HS-27A (cell line): ENCODE measurements around the gene DNAH6.
A peak's percentile ranks its signal among the peaks of the same experiment; 100 is the strongest.

Source experiments
- DNase-seq: peaks from one replicate; pipeline ENCODE4 v3.0.0-alpha.2; 2012; ENCODE audit warnings: low read depth, missing footprints

Gene DNAH6

GRCh38 chr2:84697895-84698294 is 181.6 kb downstream of the DNAH6 start:
- no peak for DNase-seq

DNA sequence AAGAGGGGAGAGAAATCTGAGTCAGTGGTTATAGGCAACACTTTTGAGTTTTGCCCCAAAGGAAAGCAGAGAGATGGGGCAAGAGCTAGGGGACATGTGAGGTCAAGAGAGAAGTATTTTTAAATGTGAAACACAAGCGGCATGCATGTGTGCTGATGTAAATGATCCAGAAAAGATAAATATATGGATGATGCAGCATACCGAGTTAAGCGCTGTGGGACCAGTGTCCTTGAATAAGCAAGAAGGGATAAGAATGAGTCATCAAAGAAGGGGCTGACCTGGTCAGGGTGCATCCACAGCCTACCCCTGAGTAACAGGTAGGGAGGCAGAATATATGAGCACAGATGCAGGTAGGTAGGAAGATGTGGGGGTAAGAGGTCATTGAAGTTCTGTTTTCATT is 183.7 kb downstream of the DNAH6 start:
- no peak for DNase-seq

GRCh38 chr2:84701880-84702279 is 185.6 kb downstream of the DNAH6 start:
- DNase-seq: peak; percentile 86

GRCh38 chr2:84702941-84703340 is 186.6 kb downstream of the DNAH6 start:
- no peak for DNase-seq

- DNase-seq: no peak
Observed at GRCh38 chr2:84703831-84704230, 187.5 kb downstream of the DNAH6 start.

DNA sequence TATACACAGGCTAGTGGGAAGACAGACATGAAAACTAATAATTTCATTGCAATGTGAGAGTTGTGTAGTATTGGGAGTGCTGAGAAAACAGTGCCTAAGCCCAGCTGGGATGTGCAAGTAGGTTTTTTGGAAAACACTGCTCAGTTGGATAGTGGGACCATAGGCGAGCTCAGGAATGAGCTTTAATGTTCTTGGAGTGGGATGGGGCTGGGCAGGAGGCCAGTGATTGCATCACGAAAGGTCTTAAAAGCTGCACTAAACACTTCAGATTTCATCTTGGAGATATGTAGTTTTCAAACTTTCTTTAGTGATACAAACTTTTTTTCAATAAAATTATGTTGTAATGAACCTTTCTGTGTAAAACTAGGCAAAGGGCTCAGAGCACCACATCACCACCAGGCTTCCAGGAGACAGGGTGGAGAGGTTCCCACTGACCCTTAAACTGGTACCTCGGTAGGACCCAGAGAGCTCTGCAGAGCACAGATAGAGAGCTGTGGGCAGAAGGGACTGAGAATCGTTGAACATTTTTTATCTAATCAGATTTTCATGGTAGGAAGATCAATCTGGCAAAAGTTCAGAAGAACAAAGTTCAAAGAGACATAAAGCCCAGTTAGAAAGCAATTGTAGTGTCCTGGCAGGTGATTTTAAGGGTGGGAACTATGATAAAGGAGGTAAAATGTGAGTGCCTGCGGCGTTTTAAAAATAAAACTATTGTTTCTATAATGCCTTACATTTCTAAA is 188.4 kb downstream of the DNAH6 start:
- DNase-seq: no peak

- DNase-seq: no peak
Observed at GRCh38 chr2:84705858-84706257, 189.6 kb downstream of the DNAH6 start.

GRCh38 chr2:84708442-84708841 is 192.1 kb downstream of the DNAH6 start:
- no peak for DNase-seq

DNA sequence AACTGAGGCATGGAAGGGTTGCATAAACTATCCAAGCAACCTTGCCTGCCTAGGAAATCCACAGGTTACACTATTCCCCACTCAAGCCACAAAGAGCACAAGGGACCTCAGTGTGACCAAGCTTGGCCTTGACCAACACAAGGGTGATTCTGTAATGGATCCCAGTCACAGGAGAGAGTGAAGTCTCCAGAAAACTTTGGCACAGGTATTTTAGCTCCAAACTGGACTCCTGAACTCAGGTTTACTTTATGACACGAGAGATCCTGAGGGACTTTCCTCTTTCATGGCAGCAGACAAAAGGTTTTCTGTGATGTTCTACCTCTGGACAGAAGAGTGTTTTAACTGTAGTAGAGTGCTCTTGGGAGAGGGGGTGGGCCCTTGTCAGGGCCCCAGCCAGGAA is 195.4 kb downstream of the DNAH6 start:
- no peak for DNase-seq

DNA sequence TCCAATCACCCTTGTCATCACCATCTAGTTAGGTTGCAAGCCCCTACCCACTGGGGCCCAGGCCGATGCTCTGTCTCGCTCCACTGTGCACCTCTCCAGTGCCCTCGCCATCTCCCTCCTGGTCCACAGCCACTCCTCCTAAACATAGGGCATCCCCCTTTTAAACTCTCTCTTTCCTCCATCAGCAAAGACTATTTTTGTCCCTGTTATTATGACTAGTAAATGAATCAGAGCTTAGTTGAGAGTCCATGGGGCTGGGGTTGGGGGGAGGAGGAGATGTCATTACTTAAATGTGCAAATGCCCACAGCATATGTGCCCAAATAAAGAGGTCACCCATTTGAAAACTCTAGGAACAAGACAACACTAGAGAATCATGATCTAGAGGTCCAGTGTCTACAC is 197.1 kb downstream of the DNAH6 start:
- DNase-seq: no peak

DNA sequence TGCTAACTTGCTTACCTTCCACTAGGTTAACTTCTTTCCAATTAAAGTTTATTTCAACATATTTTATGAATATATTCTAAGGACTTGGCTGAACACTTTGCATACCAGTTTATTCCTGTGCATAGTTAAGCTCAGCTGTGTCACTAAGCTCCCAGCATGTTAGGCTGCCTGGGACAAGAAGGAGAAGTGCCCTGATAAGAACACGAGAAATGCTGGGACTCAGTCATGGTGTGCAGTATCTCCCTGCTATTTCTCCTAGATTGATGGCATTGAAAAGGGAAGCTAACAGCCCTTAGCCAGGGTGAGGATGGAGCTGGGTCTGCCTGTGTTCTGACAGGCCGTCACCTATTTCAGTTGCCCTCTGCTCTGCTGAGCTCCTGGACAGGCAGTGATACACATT is 200.3 kb downstream of the DNAH6 start:
- no peak for DNase-seq

DNA sequence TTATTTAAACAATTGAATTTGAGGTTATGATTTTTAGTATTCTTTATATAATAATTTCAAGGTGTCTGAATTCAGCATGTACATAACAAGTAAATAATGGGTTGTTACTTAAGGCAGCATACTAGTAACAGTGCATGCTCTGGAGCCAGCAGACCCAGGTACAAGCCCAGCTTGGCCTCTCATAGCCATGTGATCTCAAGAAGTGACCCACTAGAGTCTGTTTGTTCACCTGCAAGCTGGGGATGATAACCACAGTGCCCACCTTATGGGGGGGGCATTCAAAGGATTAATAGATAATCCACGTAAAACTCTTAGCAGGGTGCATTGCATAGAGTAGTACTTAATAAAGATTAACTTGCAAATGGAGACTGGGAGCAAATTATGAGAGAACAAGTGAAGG is 201.0 kb downstream of the DNAH6 start:
- no peak for DNase-seq

DNA sequence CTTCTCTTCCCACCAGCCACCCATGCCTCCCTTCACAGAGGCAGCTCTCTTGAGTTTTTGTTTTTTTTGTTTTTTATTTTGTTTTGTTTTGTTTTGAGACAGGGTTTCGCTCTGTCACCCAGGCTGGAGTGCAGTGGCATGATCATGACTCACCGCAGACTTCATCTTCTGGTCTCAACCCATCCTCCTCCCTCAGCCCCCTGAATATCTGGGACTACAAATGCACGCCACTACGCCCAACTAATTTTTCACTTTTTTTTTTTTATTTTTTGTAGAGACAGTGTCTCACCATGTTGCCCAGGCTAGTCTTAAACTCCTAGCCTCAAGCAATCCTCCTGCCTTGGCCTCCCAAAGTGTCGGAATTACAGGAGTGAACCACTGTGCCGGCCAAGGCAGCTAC is 203.1 kb downstream of the DNAH6 start:
- no peak for DNase-seq

DNA sequence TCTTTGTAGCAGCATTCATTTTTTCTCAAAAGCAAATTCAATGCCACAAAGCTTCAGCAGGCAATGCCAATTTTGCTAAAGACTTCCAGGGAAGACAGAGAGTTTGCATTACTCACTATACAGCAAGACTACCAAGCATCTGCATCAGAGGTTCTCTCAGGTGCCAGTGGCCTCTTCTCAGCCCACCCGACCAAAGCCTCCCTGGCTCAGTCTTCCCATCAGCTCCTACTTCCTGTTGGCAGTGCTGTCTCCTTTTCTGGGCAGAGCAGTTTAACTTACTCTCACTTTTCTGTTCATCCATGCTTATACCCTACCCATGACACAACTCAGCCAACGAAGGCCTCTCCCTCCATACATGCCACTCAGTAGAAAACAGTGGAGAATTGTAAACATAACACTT is 207.5 kb downstream of the DNAH6 start:
- no peak for DNase-seq

DNA sequence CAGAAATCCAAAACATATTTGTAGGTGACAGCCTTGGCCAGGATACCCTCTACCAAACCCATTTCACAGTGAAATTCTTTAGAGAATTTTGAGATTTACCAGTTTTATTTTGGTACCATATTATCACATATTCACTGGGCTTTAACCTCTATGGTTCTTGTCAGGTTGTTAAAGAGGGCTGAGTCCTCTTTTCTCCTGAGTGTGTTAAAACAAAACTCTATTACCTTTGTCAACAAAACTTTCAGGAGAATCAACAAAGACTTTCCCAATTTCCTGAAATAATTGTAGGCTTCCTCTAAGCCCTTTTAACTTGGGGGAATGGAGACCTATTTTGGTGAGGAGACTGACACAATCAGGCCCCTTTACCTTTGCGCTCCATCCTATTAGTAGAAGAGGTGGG is 209.4 kb downstream of the DNAH6 start:
- DNase-seq: no peak

GRCh38 chr2:84727315-84727714 is 211.0 kb downstream of the DNAH6 start:
- no peak for DNase-seq

GRCh38 chr2:84729224-84729623 is 212.9 kb downstream of the DNAH6 start:
- DNase-seq: no peak

DNA sequence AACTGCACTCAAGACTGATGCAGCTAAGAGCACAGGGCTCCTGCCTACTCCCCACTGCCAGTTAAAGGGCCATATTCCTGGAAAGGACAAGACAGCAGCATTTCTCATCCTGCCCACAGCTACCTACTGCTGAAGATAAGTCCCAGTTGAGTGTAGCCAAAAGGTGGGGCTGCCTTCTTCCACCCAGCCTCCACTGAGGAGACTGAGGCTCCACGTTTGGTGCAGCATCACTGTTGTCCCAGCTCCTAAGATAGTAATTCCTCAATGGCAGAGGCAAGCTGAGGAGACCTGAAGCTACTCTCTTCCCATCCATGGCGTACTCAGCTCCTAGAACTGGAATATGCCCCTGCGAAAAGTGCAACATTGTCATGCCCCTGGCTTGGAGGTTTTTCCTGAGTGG is 214.9 kb downstream of the DNAH6 start:
- no peak for DNase-seq

GRCh38 chr2:84732897-84733778 is 216.8 kb downstream of the DNAH6 start:
- DNase-seq: no peak

DNA sequence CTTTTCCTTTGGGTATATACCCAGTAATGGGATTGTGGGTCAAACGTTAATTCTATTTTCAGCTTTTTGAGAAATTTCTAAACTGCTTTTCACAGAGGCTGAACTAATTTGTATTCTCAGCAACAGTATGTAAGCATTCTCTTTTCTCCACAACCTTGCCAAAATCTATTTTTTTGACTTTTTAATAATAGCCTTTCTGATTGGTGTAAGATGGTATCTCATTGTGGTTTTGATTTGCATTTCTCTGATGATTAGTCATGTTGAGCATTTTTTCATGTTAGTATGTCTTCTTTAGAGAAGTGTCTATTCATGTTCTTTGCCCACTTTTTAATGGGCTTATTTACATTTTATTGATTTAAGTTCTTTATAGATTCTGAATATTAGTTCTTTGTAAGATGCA is 219.1 kb downstream of the DNAH6 start:
- DNase-seq: no peak

- DNase-seq: peak; percentile 46
Observed at GRCh38 chr2:84741182-84741822, 225.0 kb downstream of the DNAH6 start.

- no peak for DNase-seq
Observed at GRCh38 chr2:84748341-84748740, 232.0 kb downstream of the DNAH6 start.

GRCh38 chr2:84749442-84749841 is 233.1 kb downstream of the DNAH6 start:
- DNase-seq: no peak
